Nephron progenitor cell (in vitro differentiated cells): ENCODE data around the gene SCMH1.

ENCODE experiments used
- DNase-seq: peaks from one replicate; pipeline ENCODE4 v3.0.0; 2021
- H3K27ac Mint-ChIP-seq: 2 replicates; pipeline ENCODE4 v1.8.0; 2021; ENCODE audit warnings: mild to moderate bottlenecking, moderate library complexity, mixed read lengths
- H3K27me3 Mint-ChIP-seq: 2 replicates; pipeline ENCODE4 v1.8.0; 2021; ENCODE audit warnings: mild to moderate bottlenecking, low read depth, mixed read lengths; ENCODE audit not compliant: poor library complexity
- H3K36me3 Mint-ChIP-seq: 2 replicates; pipeline ENCODE4 v1.8.0; 2021; ENCODE audit warnings: low read depth, mixed read lengths
- H3K4me1 Mint-ChIP-seq: 2 replicates; pipeline ENCODE4 v1.8.0; 2021; ENCODE audit warnings: mixed read lengths
- H3K4me3 Mint-ChIP-seq: 2 replicates; pipeline ENCODE4 v1.8.0; 2021; ENCODE audit warnings: mild to moderate bottlenecking, moderate library complexity, mixed read lengths
- H3K9me3 Mint-ChIP-seq: 2 replicates; pipeline ENCODE4 v1.8.0; 2021; ENCODE audit warnings: mild to moderate bottlenecking, moderate library complexity, mixed read lengths
- TF ChIP-seq, protein P1 (sequence below): fragments of 200-600 bp; sonication (generic); IDR thresholded peaks from 2 replicates; pipeline ENCODE4 v1.5.0; 2021; ENCODE audit warnings: antibody characterized with exemption

Gene SCMH1

DNA sequence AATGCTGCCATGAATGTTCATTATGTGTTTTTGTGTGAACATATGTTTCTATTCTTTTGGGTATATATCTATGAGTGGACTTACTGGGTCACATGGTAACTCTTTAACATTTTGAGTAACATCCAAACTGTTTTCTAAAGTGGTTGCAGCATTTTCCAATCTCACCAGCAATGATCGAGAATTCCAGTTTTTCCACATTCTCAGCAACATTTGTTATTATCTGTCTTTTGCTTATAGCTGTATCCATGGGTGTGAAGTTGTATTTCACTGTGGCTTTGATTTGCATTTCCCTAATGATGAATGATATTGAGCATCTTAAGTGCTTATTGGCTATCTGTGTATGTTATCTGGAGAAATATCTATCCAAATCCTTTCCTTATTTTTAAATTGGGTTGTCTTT lies 131.4 kb downstream of the SCMH1 start:
- Mint-ChIP-seq H3K4me1 (peaks cover 9% of the 10 kb centered on the region), H3K27me3 (no peaks in the 10 kb centered on the region), H3K4me3 (no peak overlapping the region), H3K36me3 (peaks cover 70% of the 10 kb centered on the region), H3K27ac (no peak overlapping the region), H3K9me3 (no peaks in the 10 kb centered on the region)
- TF ChIP-seq, protein P1, sequence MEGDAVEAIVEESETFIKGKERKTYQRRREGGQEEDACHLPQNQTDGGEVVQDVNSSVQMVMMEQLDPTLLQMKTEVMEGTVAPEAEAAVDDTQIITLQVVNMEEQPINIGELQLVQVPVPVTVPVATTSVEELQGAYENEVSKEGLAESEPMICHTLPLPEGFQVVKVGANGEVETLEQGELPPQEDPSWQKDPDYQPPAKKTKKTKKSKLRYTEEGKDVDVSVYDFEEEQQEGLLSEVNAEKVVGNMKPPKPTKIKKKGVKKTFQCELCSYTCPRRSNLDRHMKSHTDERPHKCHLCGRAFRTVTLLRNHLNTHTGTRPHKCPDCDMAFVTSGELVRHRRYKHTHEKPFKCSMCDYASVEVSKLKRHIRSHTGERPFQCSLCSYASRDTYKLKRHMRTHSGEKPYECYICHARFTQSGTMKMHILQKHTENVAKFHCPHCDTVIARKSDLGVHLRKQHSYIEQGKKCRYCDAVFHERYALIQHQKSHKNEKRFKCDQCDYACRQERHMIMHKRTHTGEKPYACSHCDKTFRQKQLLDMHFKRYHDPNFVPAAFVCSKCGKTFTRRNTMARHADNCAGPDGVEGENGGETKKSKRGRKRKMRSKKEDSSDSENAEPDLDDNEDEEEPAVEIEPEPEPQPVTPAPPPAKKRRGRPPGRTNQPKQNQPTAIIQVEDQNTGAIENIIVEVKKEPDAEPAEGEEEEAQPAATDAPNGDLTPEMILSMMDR = no peak
- no peak for DNase-seq

DNA sequence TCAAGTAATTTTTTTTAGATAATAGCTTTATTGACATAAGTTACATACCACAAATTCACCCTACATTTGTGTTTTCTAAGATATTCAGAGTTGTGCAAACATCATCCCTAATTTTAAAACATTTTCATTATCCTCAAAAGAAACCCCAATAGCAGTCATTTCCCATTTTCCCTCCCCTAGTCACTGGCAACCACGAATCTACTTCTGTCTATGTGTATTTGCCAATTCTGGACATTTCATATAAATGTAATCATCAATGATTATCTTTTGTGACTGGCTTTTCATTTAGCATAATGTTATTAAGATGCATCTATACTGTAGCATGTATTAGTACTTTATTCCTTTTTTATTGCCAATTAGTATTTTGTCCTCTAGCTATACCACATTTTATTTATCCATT lies 131.8 kb downstream of the SCMH1 start:
- Mint-ChIP-seq H3K4me3 (no peak overlapping the region), H3K4me1 (peaks cover 9% of the 10 kb centered on the region), H3K9me3 (no peaks in the 10 kb centered on the region), H3K27ac (peak overlapping the region; percentile 73), H3K36me3 (peaks cover 65% of the 10 kb centered on the region), H3K27me3 (no peaks in the 10 kb centered on the region)
- TF ChIP-seq, protein P1 = no peak
- DNase-seq = no peak

DNA sequence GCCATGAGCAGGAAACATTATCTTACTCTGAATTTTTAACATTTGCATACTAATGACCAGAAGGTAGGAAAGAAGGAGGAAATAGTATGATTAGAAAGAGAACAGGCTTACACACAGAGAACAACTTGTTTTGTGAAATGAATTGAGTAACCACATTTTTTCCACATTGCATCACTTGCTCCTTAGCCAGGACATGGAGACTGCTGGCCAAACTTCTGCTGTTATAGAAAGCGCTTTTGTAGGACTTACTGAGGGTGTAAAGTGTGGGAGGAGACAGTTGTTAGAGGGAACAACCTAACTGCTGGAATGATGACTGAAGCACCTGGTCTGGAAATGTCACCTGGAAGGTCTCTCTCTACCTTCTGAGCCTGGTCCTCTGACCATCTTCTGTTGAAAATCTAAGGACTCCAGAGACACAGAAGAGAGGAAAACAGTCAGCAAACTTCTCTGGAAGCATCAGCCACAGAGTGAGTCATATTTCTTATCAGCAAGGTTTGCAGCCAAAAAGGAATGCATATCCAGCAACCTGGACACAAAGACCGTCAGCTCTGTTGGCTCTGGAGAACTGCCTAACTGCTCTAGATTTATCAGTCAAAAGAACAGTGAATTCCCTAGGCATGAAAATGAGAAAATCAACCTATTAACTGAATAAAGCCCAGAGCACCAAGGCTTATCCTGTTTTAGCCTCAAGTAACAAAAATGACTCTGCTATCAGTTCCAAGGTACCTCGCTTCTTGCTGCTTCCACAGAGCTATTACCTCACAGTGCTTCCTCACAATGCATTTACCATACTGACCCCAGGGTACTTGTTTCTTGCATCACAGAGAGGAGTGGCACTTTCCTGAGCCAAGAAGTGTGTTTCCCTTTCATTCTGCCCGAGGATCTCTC lies 132.6 kb downstream of the SCMH1 start:
- H3K4me3 Mint-ChIP-seq = no peak overlapping the region

DNA sequence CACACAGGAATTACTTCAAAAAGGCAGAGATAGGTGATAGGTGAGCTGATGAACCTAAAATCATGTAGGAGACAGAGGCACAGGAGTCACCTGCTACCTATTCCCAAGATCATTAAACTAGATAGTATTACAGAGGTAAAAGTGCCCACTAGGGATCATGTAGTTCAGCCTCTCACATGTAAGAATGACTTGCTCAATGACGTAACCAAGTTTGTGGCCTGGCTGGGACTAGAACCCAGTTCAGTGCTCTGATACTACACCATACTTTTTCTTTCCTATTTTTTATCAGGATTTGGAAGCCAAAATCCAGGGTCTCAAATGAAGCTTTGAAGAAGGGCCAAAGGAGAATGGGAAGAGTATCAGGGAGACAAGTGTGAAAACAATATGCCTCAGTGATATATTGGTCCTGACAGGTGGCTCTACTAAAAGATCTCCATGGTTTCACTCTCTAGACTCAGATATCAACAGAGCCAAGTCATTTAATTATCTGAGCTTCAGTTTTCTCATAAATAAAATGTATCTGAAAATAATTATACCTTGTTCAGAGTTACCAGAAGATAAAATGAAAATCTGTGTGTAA lies 133.3 kb downstream of the SCMH1 start:
- Mint-ChIP-seq H3K9me3 (no peaks in the 10 kb centered on the region), H3K27ac (peak overlapping the region; percentile 40), H3K27me3 (no peaks in the 10 kb centered on the region), H3K4me1 (peaks cover 9% of the 10 kb centered on the region), H3K4me3 (no peak overlapping the region), H3K36me3 (peaks cover 52% of the 10 kb centered on the region)
- TF ChIP-seq, protein P1 = no peak
- no peak for DNase-seq

More for the DNA sequence above, 132.6 kb downstream of the SCMH1 start:
- Mint-ChIP-seq H3K27me3 (no peaks in the 10 kb centered on the region), H3K27ac (peak overlapping the region; percentile 73), H3K4me1 (peaks cover 9% of the 10 kb centered on the region), H3K9me3 (no peaks in the 10 kb centered on the region), H3K36me3 (peaks cover 60% of the 10 kb centered on the region)
- no peak for DNase-seq
- TF ChIP-seq, protein P1 = no peak

DNA sequence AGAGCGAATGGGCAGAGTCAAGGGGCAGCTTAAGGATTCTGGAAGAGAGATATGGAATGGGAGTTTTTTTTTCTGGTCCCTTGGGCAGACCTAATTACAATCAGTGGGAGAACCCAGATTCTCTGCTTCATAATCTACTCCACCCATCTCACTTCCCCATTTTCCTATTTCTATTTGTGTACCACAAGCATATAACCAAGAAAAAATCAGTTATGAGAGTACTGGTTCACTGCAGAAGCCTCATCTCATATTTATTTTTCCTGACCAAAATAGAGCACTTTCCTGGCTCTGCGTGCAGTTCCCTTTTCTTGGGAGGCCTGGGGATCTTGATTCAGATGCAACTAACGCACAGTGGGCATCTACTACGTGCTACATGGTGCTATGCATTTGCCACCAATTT lies 138.3 kb downstream of the SCMH1 start:
- peaks cover 31% of the 10 kb centered on the region for H3K36me3 Mint-ChIP-seq
- peaks cover 6% of the 10 kb centered on the region for H3K27me3 Mint-ChIP-seq
- H3K4me3 Mint-ChIP-seq = no peak overlapping the region
- no peak for DNase-seq
- H3K9me3 Mint-ChIP-seq = no peaks in the 10 kb centered on the region
- H3K4me1 Mint-ChIP-seq = peaks cover under 1% of the 10 kb centered on the region
- no peak overlapping the region for H3K27ac Mint-ChIP-seq
- TF ChIP-seq, protein P1 = no peak
